ENCODE results near the gene NKAIN2. TPM values are rescaled to one million over a fixed set of nuclear protein-coding genes. Genes with fewer than 3 reads are reported as not detected.
"Not testable (repeated sequence)": the region's sequence is repeated elsewhere in the genome, so short reads cannot be mapped to it uniquely, and the experiment has no call there.

The NKAIN2 gene
- total RNA-seq, 2 experiments from 2014 or later: not detected

DNA sequence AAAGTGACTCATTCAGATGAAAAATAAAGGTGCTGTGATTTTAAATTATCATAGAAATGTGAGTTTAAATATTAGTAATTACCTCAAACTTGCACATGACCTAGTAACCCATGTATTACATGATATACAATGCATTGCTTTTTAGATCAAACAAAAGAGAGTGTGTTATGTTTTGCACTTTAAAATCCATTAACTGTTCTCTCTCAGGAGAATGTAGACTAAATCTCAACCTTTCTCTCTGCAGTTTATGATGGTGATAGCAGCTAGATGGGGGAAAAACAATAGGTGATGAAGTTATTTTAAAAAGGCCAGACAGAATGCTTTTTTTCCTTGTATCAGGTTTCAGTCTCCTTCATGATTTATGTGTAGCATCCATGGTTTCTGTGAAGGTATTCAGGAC lies 754.2 kb downstream of the NKAIN2 start:
- no peaks in the 10 kb centered on the region for H3K36me3 Mint-ChIP-seq
- no peaks in the 10 kb centered on the region for H3K4me1 Mint-ChIP-seq
- H3K9me3 Mint-ChIP-seq: no peaks in the 10 kb centered on the region
- no peak overlapping the region for H3K27ac Mint-ChIP-seq
- no peaks in the 10 kb centered on the region for H3K27me3 Mint-ChIP-seq
- no peak for DNase-seq
- no peak overlapping the region for H3K4me3 Mint-ChIP-seq

- H3K4me1 Mint-ChIP-seq, H3K27me3 Mint-ChIP-seq, H3K4me3 Mint-ChIP-seq, DNase-seq, H3K27ac Mint-ChIP-seq, H3K36me3 Mint-ChIP-seq, H3K9me3 Mint-ChIP-seq: not testable (repeated sequence)
Measured at GRCh38 chr6:124560078-124560477, 756.4 kb downstream of the NKAIN2 start.

DNA sequence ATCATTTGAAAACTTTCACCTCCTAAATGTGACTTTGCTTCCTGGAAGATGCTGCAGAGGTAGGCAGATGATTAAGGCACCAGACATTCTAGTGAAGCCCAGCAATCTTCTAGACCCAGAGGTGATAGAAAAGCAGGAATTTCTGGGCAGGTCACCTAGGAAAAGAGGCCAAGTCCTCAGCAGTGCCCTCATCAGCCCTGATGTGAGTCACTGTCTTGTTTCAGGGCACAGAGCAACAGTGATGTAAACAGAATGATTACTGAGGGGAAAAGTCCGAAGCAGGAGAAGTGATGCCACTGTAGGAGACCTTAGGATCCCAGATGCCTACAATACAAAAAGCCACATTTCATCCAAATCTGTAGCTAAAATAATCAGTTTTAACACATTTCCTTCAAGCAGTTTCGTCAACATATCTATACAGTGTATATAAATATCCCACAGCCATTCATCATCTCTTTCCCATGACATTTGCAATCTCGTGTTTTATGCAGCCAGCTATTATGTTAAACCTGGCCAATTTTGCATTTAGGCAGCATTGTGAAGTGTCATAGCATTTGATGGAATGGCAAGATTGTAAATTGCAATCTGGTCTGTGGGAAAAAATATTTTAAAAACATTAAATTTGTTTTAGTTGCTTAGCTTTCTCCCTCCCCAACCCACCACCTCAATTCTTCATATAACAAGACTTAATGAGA lies 757.4 kb downstream of the NKAIN2 start:
- no peaks in the 10 kb centered on the region for H3K9me3 Mint-ChIP-seq
- no peak overlapping the region for H3K27ac Mint-ChIP-seq
- H3K4me1 Mint-ChIP-seq: no peaks in the 10 kb centered on the region
- no peaks in the 10 kb centered on the region for H3K36me3 Mint-ChIP-seq
- DNase-seq: no peak
- H3K4me3 Mint-ChIP-seq: no peak overlapping the region
- no peaks in the 10 kb centered on the region for H3K27me3 Mint-ChIP-seq

DNA sequence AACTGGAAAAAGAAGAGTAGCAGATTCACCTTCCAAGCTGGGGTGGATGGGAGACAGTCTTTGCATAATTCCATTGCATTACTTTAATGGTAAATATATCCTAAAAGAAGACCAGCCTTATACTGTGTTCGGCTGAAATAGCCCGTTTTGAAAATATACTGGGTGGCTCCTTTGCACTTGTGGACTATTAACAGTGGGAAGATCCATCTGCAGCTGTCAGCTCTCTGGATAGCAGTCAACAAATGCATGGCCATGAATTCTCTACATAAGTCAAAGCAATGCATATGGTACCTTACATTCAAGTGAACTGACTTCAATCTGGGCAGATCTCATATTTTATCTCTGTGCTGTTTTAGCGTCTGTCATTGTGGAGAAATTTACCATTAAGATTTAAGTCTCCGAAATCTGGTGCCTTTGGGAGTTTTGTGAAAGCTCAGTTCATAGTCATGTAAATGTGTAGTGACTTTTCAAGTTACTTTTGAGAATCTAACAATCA lies 758.0 kb downstream of the NKAIN2 start:
- no peaks in the 10 kb centered on the region for H3K9me3 Mint-ChIP-seq
- H3K27me3 Mint-ChIP-seq: no peaks in the 10 kb centered on the region
- no peaks in the 10 kb centered on the region for H3K4me1 Mint-ChIP-seq
- no peak for DNase-seq
- H3K4me3 Mint-ChIP-seq: no peak overlapping the region
- no peaks in the 10 kb centered on the region for H3K36me3 Mint-ChIP-seq
- no peak overlapping the region for H3K27ac Mint-ChIP-seq

DNA sequence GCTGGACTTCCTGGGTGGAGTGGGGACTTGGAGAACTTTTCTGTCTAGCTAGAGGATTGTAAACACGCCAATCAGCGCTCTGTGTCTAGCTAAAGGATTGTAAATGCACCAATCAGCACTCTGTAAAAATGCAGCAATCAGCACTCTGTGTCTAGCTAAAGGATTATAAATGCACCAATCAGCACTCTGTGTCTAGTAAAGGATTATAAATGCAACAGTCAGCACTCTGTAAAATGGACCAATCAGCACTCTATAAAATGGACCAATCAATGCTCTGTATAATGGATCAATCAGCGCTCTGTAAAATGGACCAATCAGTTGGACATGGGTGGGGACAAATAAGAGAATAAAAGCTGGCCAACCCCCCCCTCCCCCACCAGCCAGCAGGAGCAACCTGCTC lies 760.5 kb downstream of the NKAIN2 start:
- not testable (repeated sequence) for H3K4me1 Mint-ChIP-seq, H3K27ac Mint-ChIP-seq, H3K9me3 Mint-ChIP-seq, H3K27me3 Mint-ChIP-seq, H3K4me3 Mint-ChIP-seq, DNase-seq, H3K36me3 Mint-ChIP-seq

DNA sequence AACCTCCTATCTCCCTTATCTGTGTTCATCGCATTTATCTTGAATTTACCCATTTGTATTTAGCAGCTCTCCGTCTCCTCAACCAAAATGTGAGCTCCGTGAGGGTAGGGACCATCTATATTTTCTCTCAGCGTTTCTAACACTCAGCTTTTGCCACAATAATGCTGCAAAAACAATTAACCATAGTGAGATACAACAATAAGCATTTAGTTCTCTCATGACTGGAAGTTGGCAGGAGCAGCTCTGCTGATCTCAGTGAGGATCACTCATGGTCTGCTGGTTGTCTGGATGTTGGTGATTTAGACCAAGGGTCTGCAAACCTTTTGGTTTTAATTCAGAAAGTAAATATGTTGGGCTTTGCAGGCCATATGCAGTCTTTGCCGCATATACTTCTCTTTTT lies 763.7 kb downstream of the NKAIN2 start:
- no peaks in the 10 kb centered on the region for H3K27me3 Mint-ChIP-seq
- H3K36me3 Mint-ChIP-seq: no peaks in the 10 kb centered on the region
- H3K4me1 Mint-ChIP-seq: no peaks in the 10 kb centered on the region
- H3K27ac Mint-ChIP-seq: no peak overlapping the region
- no peak overlapping the region for H3K4me3 Mint-ChIP-seq
- no peak for DNase-seq
- H3K9me3 Mint-ChIP-seq: peaks cover 4% of the 10 kb centered on the region

GRCh38 chr6:124573953-124574352 lies 770.3 kb downstream of the NKAIN2 start:
- no peaks in the 10 kb centered on the region for H3K36me3 Mint-ChIP-seq
- H3K9me3 Mint-ChIP-seq: peaks cover 4% of the 10 kb centered on the region
- H3K27me3 Mint-ChIP-seq: no peaks in the 10 kb centered on the region
- H3K27ac Mint-ChIP-seq: no peak overlapping the region
- H3K4me1 Mint-ChIP-seq: no peaks in the 10 kb centered on the region
- no peak overlapping the region for H3K4me3 Mint-ChIP-seq
- no peak for DNase-seq

GRCh38 chr6:124577734-124578281 lies 774.1 kb downstream of the NKAIN2 start:
- no peaks in the 10 kb centered on the region for H3K4me1 Mint-ChIP-seq
- H3K4me3 Mint-ChIP-seq: no peak overlapping the region
- H3K36me3 Mint-ChIP-seq: no peaks in the 10 kb centered on the region
- H3K9me3 Mint-ChIP-seq: peaks cover 2% of the 10 kb centered on the region
- H3K27ac Mint-ChIP-seq: no peak overlapping the region
- DNase-seq: no peak
- no peaks in the 10 kb centered on the region for H3K27me3 Mint-ChIP-seq

DNA sequence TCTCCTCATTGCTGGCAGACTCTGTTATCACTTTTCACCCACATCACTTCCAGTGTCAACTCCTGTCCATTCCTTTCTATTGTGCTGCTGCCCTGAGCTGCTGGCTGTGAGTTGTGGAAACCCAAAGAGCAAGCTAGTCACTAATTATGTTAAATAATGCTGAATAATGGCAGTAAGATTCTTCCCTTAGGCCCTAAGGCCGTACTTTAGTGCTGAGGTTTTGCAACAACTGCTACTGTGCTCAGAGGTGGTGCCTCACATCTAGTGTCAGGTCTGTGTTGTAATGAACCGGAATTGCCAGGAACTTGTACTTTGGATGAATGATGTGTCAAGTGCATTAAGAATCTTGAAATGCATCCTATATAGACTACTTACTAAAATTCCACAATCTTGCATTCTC lies 786.3 kb downstream of the NKAIN2 start:
- Mint-ChIP-seq H3K27ac (no peak overlapping the region), H3K9me3 (no peaks in the 10 kb centered on the region)

GRCh38 chr6:124599656-124600055 lies 796.0 kb downstream of the NKAIN2 start:
- Mint-ChIP-seq H3K9me3 (no peaks in the 10 kb centered on the region), H3K36me3 (no peaks in the 10 kb centered on the region), H3K27me3 (no peaks in the 10 kb centered on the region), H3K4me3 (no peak overlapping the region), H3K27ac (no peak overlapping the region), H3K4me1 (no peaks in the 10 kb centered on the region)
- no peak for DNase-seq

More for the DNA sequence above, 786.3 kb downstream of the NKAIN2 start:
- no peaks in the 10 kb centered on the region for H3K4me1 Mint-ChIP-seq
- H3K36me3 Mint-ChIP-seq: no peaks in the 10 kb centered on the region
- H3K4me3 Mint-ChIP-seq: no peak overlapping the region
- H3K27me3 Mint-ChIP-seq: no peaks in the 10 kb centered on the region
- DNase-seq: no peak

GRCh38 chr6:124604719-124605118 lies 801.1 kb downstream of the NKAIN2 start:
- Mint-ChIP-seq H3K27me3 (no peaks in the 10 kb centered on the region), H3K27ac (no peak overlapping the region), H3K4me3 (no peak overlapping the region), H3K36me3 (no peaks in the 10 kb centered on the region), H3K9me3 (no peaks in the 10 kb centered on the region), H3K4me1 (no peaks in the 10 kb centered on the region)
- no peak for DNase-seq

GRCh38 chr6:124607119-124607627 lies 803.5 kb downstream of the NKAIN2 start:
- no peak overlapping the region for H3K27ac Mint-ChIP-seq
- no peak for DNase-seq
- H3K27me3 Mint-ChIP-seq: no peaks in the 10 kb centered on the region
- H3K4me1 Mint-ChIP-seq: no peaks in the 10 kb centered on the region
- H3K9me3 Mint-ChIP-seq: no peaks in the 10 kb centered on the region
- H3K36me3 Mint-ChIP-seq: no peaks in the 10 kb centered on the region
- H3K4me3 Mint-ChIP-seq: no peak overlapping the region

- Mint-ChIP-seq H3K27ac (no peak overlapping the region), H3K4me1 (no peaks in the 10 kb centered on the region), H3K36me3 (no peaks in the 10 kb centered on the region), H3K4me3 (no peak overlapping the region), H3K9me3 (peaks cover 2% of the 10 kb centered on the region), H3K27me3 (no peaks in the 10 kb centered on the region)
- DNase-seq: no peak
Measured at GRCh38 chr6:124613031-124613430, 809.4 kb downstream of the NKAIN2 start.

- Mint-ChIP-seq H3K36me3 (no peaks in the 10 kb centered on the region), H3K9me3 (no peaks in the 10 kb centered on the region), H3K4me3 (no peak overlapping the region), H3K27ac (no peak overlapping the region), H3K27me3 (no peaks in the 10 kb centered on the region), H3K4me1 (no peaks in the 10 kb centered on the region)
- no peak for DNase-seq
Measured at GRCh38 chr6:124622351-124622750, 818.7 kb downstream of the NKAIN2 start.

GRCh38 chr6:124633655-124634054 lies 830.0 kb downstream of the NKAIN2 start:
- no peak overlapping the region for H3K27ac Mint-ChIP-seq
- no peaks in the 10 kb centered on the region for H3K4me1 Mint-ChIP-seq
- DNase-seq: no peak
- no peaks in the 10 kb centered on the region for H3K27me3 Mint-ChIP-seq
- H3K4me3 Mint-ChIP-seq: no peak overlapping the region
- H3K36me3 Mint-ChIP-seq: no peaks in the 10 kb centered on the region
- H3K9me3 Mint-ChIP-seq: peaks cover 3% of the 10 kb centered on the region

- Mint-ChIP-seq H3K27me3 (no peaks in the 10 kb centered on the region), H3K36me3 (no peaks in the 10 kb centered on the region), H3K27ac (no peak overlapping the region), H3K9me3 (peaks cover 1% of the 10 kb centered on the region), H3K4me1 (no peaks in the 10 kb centered on the region), H3K4me3 (no peak overlapping the region)
- DNase-seq: no peak
Measured at GRCh38 chr6:124640432-124640831, 836.8 kb downstream of the NKAIN2 start.
